IMR-90 (cell line): ENCODE results near the gene SRGAP3. TPM values are rescaled to one million over a fixed set of nuclear protein-coding genes. Genes with fewer than 3 reads are reported as not detected.

Source experiments
- ATAC-seq: fragments of 200-7000 bp; cut with Tn5 transposase; 2 replicates; pipeline ENCODE4 v1.9.1; 2020; ENCODE audit warnings: low read depth, mild to moderate bottlenecking, moderate library complexity
- BruUV-seq: library from RNA; stranded (reverse); fragments of 400-500 nt; replicated peaks from 2 replicates; lab custom pipeline; 2021; lab: Mats Ljungman, UMichigan
- CTCF ChIA-PET: fragments of 300-600 bp; formaldehyde crosslinking; extraction: SDS; loops from one replicate; lab custom pipeline; 2021; ENCODE audit warnings: antibody characterized with exemption; lab: Yijun Ruan, JAX
- POLR2A ChIA-PET: fragments of 300-600 bp; sonication (Branson Sonifier 250); formaldehyde crosslinking; loops from one replicate; lab custom pipeline; 2022; ENCODE audit warnings: antibody characterized with exemption; ENCODE audit not compliant: unreplicated experiment; lab: Charles Lee
- DNase-seq: peaks from one replicate; pipeline ENCODE4 v3.0.0; 2013
- H2AFZ ChIP-seq: replicated peaks from 2 replicates; pipeline ENCODE3; 2013; ENCODE audit warnings: low read length, mild to moderate bottlenecking; ENCODE audit not compliant: poor library complexity
- H2AK5ac ChIP-seq: 2 replicates; pipeline ENCODE4 v1.6.1; 2013; ENCODE audit warnings: low read depth, low read length, inconsistent platforms
- H2AK9ac ChIP-seq: replicated peaks from 2 replicates; pipeline ENCODE3; 2013; ENCODE audit warnings: mild to moderate bottlenecking, low read depth, low read length, moderate library complexity; ENCODE audit not compliant: poor library complexity
- H2BK120ac ChIP-seq: 2 replicates; pipeline ENCODE4 v1.6.1; 2013; ENCODE audit warnings: low read depth, low read length, inconsistent platforms
- H2BK15ac ChIP-seq: 3 replicates; pipeline ENCODE4 v1.6.1; 2013; ENCODE audit warnings: low read depth, low read length, inconsistent platforms
- H2BK20ac ChIP-seq: 2 replicates; pipeline ENCODE4 v1.6.1; 2013; ENCODE audit warnings: low read depth, mild to moderate bottlenecking, inconsistent platforms, low read length, moderate library complexity
- H2BK5ac ChIP-seq: 2 replicates; pipeline ENCODE4 v1.6.1; 2013; ENCODE audit warnings: mild to moderate bottlenecking, low read depth, low read length, inconsistent platforms; ENCODE audit not compliant: poor library complexity, severe bottlenecking
- H3K14ac ChIP-seq: replicated peaks from 2 replicates; pipeline ENCODE4 v1.6.1; 2013; ENCODE audit warnings: low read depth, low read length, inconsistent platforms
- H3K18ac ChIP-seq: 2 replicates; pipeline ENCODE4 v1.6.1; 2013; ENCODE audit warnings: low read depth, low read length, control low read depth
- H3K23ac ChIP-seq: 2 replicates; pipeline ENCODE4 v1.6.1; 2013; ENCODE audit warnings: low read depth, low read length, inconsistent platforms
- H3K27ac ChIP-seq: 2 replicates; pipeline ENCODE4 v1.5.1; 2013; ENCODE audit warnings: mild to moderate bottlenecking, control low read depth, low read length; ENCODE audit not compliant: insufficient read depth
- H3K27me3 ChIP-seq: 2 replicates; pipeline ENCODE4 v1.6.1; 2013; ENCODE audit warnings: low read length; ENCODE audit not compliant: control insufficient read depth, insufficient read depth
- H3K36me3 ChIP-seq: 2 replicates; pipeline ENCODE4 v1.6.1; 2013; ENCODE audit warnings: low read length, mixed read lengths; ENCODE audit not compliant: control insufficient read depth, insufficient read depth
- H3K4ac ChIP-seq: 2 replicates; pipeline ENCODE4 v1.6.1; 2013; ENCODE audit warnings: low read depth, low read length, inconsistent platforms
- H3K4me1 ChIP-seq: 2 replicates; pipeline ENCODE4 v1.6.1; 2013; ENCODE audit warnings: low read length, mixed read lengths; ENCODE audit not compliant: control insufficient read depth, insufficient read depth
- H3K4me2 ChIP-seq: 2 replicates; pipeline ENCODE4 v1.6.1; 2013; ENCODE audit warnings: low read depth, mild to moderate bottlenecking, control low read depth, low read length, moderate library complexity
- H3K4me3 ChIP-seq: 2 replicates; pipeline ENCODE4 v1.5.1; 2013; ENCODE audit warnings: low read depth, mild to moderate bottlenecking, control low read depth, low read length, moderate library complexity; ENCODE audit not compliant: insufficient read depth
- H3K56ac ChIP-seq: 2 replicates; pipeline ENCODE4 v1.6.1; 2013; ENCODE audit warnings: low read length, inconsistent platforms; ENCODE audit not compliant: insufficient read depth; ENCODE audit errors: extremely low read depth
- H3K79me1 ChIP-seq, 2 experiments: 2 replicates each; pipeline ENCODE4 v1.6.1; 2013; ENCODE audit warnings: low read length in 2 of 2, inconsistent platforms in 1 of 2, low read depth in 1 of 2
- H3K9ac ChIP-seq: 2 replicates; pipeline ENCODE4 v1.6.1; 2013; ENCODE audit warnings: low read depth, low read length, control low read depth
- H3K9me1 ChIP-seq: 2 replicates; pipeline ENCODE4 v1.6.1; 2013; ENCODE audit warnings: low read length, inconsistent platforms; ENCODE audit not compliant: insufficient read depth
- H3K9me3 ChIP-seq: 2 replicates; pipeline ENCODE4 v1.6.1; 2013; ENCODE audit warnings: low read length; ENCODE audit not compliant: control insufficient read depth, insufficient read depth
- H4K20me1 ChIP-seq: 2 replicates; pipeline ENCODE4 v1.6.1; 2013; ENCODE audit warnings: low read length, inconsistent platforms; ENCODE audit not compliant: insufficient read depth
- H4K5ac ChIP-seq: 2 replicates; pipeline ENCODE4 v1.6.1; 2013; ENCODE audit warnings: mild to moderate bottlenecking, low read depth, low read length, control low read depth
- H4K8ac ChIP-seq, 2 experiments: 2 replicates each; pipeline ENCODE4 v1.6.1; 2013; ENCODE audit warnings: low read depth in 2 of 2, low read length in 2 of 2, control low read depth in 1 of 2, inconsistent platforms in 1 of 2
- H4K91ac ChIP-seq: 2 replicates; pipeline ENCODE4 v1.6.1; 2013; ENCODE audit warnings: low read depth, low read length, inconsistent platforms; ENCODE audit not compliant: insufficient read depth
- CEBPB ChIP-seq: IDR thresholded peaks from 2 replicates; pipeline ENCODE4 v1.6.1; 2012; ENCODE audit warnings: low read depth, low read length, improper control_type of control experiment
- MAZ ChIP-seq: IDR thresholded peaks from 2 replicates; pipeline ENCODE4 v1.6.1; 2012; ENCODE audit warnings: low read depth, mild to moderate bottlenecking, low read length, improper control_type of control experiment, moderate library complexity, borderline replicate concordance
- WGBS, 2 experiments: methylation state at CpG; one replicate each; pipeline versions ENCODE4 v1.1.5 to v1.1.7; 2013; ENCODE audit warnings: missing lambda C conversion rate in 2 of 2; ENCODE audit not compliant: insufficient read length in 1 of 2; ENCODE audit errors: extremely low coverage in 2 of 2; 5-methylcytosine and 5-hydroxymethylcytosine counted together
- dilution Hi-C: fragments of 300-500 bp; cut with HindIII; formaldehyde crosslinking; loops from one replicate; pipeline ENCODE4 v1.14.3; 2018; ENCODE audit warnings: low sequenced_read_pairs; ENCODE audit not compliant: unreplicated experiment
- in situ Hi-C: fragments of 300-500 bp; cut with MboI; formaldehyde crosslinking; loops from 3 replicates; pipeline ENCODE4 v1.14.3; 2019; ENCODE audit warnings: low sequenced_read_pairs, inconsistent platforms, mixed read lengths
- intact Hi-C: fragments of 100-400 bp; cut with micrococcal nuclease; formaldehyde crosslinking; loops from 2 replicates; pipeline ENCODE4 v1.10.0; 2022
- polyA plus RNA-seq, 3 experiments: library from polyadenylated mRNA; depleted of rRNA; stranded (reverse); fragments of >200 nt; gene quantifications; 2 replicates each; pipeline ENCODE4 v1.2.3, GENCODE V29; 2012; ENCODE audit warnings: low replicate concordance in 1 of 3
- total RNA-seq: library from RNA; depleted of rRNA; stranded (reverse); fragments of >200 nt; gene quantifications from 2 replicates; pipeline ENCODE4 v1.2.3, GENCODE V29; 2012

The SRGAP3 gene
- total and polyA plus RNA-seq, 2 of the 4 experiments (the other 2 are of a cell fraction): 0.68 to 1.4 TPM

GRCh38 chr3:8945890-8946600 is 303.4 kb downstream of the SRGAP3 start:
- no peak overlapping the region for H3K4me3 ChIP-seq
- no peak overlapping the region for H4K8ac ChIP-seq
- no CpG with 5 or more reads among the region's 3 CpGs for WGBS, 2 experiments
- ChIA-PET CTCF (interaction anchor here (0.7 to 3.9 kb wide), 3 partner anchors 8 to 177 kb away, joined by 3 to 15 read pairs (median 3); partner anchors contain the start of gene OXTR), POLR2A (no interaction called here)
- no peak for ATAC-seq
- peaks cover 5% of the 10 kb centered on the region; the same call in 1 of the 2 replicates for H3K36me3 ChIP-seq
- no peaks in the 10 kb centered on the region; the same call in 1 of the 2 replicates for H3K9me3 ChIP-seq
- no peak overlapping the region for H4K91ac ChIP-seq
- H2BK20ac ChIP-seq: no peak overlapping the region
- H2BK120ac ChIP-seq: no peak overlapping the region
- H3K4ac ChIP-seq: no peak overlapping the region
- H2AK5ac ChIP-seq: no peak overlapping the region
- TF ChIP-seq CEBPB: 0 out of 2 replicates have a peak, but pooled peaks have one; percentile 5
- no peak for TF ChIP-seq MAZ
- H4K20me1 ChIP-seq: no peaks in the 10 kb centered on the region
- H3K56ac ChIP-seq: no peak overlapping the region
- H4K5ac ChIP-seq: no peak overlapping the region
- DNase-seq: no peak
- H3K4me1 ChIP-seq: peaks cover 3% of the 10 kb centered on the region; the same call in 1 of the 2 replicates
- BruUV-seq: no TSS peak
- peaks cover 20 to 24% of the 10 kb centered on the region in 2 experiments; a peak in 3 of 4 replicates for H3K79me1 ChIP-seq
- H2AK9ac ChIP-seq: no peak overlapping the region
- H3K4me2 ChIP-seq: no peak overlapping the region
- no peak overlapping the region for H3K18ac ChIP-seq
- dilution Hi-C loops (no loop called here), in situ Hi-C loops (no loop called here), intact Hi-C loops (no loop called here)
- H2AFZ ChIP-seq: no peak overlapping the region
- H2BK15ac ChIP-seq: no peak overlapping the region
- no peak overlapping the region for H3K27ac ChIP-seq
- H3K9me1 ChIP-seq: no peaks in the 10 kb centered on the region
- no peaks in the 10 kb centered on the region for H3K27me3 ChIP-seq
- no peak overlapping the region for H3K14ac ChIP-seq
- peak overlapping the region; percentile 41 for H2BK5ac ChIP-seq
- H3K9ac ChIP-seq: no peak overlapping the region
- no peak overlapping the region for H3K23ac ChIP-seq
